ENCODE data around the gene CREBBP.

CREBBP gene

DNA sequence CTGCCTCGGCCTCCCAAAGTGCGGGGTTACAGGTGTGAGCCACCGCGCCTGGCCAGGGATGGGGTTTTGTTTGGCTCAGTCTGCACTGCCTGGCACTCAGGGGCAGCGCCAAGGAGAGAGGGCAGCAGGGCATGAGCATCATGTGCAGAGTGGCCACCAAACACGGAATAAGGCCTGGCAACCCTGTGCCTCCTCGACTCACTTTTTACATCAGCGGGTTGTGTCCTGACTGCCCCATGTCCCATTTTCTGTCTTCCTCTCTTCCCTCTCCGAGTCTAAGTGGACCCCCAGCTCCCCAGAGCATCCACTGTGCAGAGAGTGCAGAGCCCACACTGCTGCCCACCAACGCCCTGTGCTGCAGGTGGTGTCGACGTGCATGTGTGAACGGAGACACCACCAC, 145.0 kb downstream of the CREBBP start:
- no peak for DNase-seq (ENCODE audit: extremely low read depth, low read depth)
- TF ChIP-seq, protein P1, sequence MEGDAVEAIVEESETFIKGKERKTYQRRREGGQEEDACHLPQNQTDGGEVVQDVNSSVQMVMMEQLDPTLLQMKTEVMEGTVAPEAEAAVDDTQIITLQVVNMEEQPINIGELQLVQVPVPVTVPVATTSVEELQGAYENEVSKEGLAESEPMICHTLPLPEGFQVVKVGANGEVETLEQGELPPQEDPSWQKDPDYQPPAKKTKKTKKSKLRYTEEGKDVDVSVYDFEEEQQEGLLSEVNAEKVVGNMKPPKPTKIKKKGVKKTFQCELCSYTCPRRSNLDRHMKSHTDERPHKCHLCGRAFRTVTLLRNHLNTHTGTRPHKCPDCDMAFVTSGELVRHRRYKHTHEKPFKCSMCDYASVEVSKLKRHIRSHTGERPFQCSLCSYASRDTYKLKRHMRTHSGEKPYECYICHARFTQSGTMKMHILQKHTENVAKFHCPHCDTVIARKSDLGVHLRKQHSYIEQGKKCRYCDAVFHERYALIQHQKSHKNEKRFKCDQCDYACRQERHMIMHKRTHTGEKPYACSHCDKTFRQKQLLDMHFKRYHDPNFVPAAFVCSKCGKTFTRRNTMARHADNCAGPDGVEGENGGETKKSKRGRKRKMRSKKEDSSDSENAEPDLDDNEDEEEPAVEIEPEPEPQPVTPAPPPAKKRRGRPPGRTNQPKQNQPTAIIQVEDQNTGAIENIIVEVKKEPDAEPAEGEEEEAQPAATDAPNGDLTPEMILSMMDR (IDR thresholded peaks at IDR 0.05; ENCODE audit: low read depth, low read length, missing control alignments): no peak
- no peak overlapping the region for H3K4me3 ChIP-seq (replicated peaks; ENCODE audit: low read depth, low read length)

DNA sequence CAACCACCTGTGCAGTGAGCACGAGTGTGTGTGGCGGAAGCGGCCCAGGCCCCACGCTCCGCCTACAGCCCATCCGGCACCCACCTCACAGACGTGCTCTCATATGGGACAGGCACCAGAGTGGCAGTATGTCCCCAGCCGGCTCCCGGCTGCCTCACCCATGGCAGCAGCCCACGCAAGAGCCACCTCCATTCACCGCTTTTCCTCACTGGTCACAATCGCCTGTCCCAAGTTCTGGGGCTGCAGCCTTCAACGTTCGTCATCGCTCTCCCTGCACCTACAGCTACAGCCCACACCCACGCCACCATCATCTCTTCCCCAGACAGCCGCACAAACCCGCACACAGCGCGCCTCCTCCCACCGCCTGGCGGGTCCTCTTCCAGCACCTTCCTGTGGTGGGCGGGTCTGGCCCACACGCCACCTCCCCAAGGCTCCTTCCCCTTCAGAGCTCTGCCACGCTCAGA, 145.7 kb downstream of the CREBBP start:
- TF ChIP-seq, protein P1 (IDR thresholded peaks at IDR 0.05; ENCODE audit: low read depth, low read length, missing control alignments): no peak
- no peak overlapping the region for H3K4me3 ChIP-seq (replicated peaks; ENCODE audit: low read depth, low read length)
- no peak for DNase-seq (ENCODE audit: extremely low read depth, low read depth)

DNA sequence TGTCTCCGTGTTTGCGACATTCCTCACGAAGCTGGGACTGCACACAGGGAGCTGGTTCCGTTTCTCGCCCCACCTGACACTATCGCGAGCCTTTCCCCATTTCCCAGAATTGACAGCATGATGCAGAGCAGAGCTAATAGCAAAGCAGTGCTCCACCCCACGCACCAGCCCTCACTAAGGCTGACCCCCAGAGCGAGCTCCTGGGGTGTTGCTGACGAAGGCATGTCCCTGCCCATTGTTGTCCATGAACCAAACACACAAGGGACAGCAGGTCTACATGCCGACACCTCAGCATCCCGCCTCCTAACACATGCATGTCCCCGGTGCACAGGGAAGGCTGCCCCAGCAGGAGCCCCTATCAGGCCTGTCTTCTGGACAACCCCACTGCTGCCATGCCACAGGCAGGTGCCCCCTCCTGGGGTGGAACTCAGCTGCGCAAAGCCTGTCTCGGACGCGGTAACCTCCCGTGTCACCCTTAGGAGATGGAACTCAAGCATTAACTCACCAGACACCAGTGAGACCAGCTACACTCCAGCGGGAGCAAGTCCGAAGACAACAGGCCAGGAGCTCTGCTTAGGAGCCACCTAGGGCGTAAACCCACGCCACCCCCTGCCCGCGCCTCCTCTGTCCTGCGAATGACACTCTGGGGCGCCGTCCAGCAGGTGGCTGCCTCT, 146.3 kb downstream of the CREBBP start:
- DNase-seq (ENCODE audit: extremely low read depth, low read depth): no peak
- H3K4me3 ChIP-seq (replicated peaks; ENCODE audit: low read depth, low read length): no peak overlapping the region
- TF ChIP-seq, protein P1 (IDR thresholded peaks at IDR 0.05; ENCODE audit: low read depth, low read length, missing control alignments): no peak

DNA sequence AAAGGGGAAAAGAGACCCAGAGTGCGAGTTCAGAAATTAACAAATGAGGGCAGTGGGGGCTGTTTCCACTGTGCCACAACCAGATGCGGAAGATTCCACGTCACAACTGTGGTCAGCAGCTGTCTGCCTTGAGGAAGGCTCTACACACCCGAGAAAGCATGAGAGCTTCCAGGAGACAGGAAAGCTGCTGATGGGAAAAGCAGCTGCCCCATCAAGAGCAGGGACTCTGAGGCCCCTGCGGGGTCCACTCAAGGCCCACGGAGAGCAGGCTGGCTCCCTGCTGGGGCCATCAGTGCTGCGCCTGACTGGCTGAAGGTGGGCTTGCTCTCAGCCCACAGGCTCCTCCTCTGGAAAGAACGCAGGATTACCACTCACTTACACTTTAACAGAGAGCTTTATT, 148.3 kb downstream of the CREBBP start:
- TF ChIP-seq, protein P1 (IDR thresholded peaks at IDR 0.05; ENCODE audit: low read depth, low read length, missing control alignments): no peak
- DNase-seq (ENCODE audit: extremely low read depth, low read depth): no peak
- no peak overlapping the region for H3K4me3 ChIP-seq (replicated peaks; ENCODE audit: low read depth, low read length)

DNA sequence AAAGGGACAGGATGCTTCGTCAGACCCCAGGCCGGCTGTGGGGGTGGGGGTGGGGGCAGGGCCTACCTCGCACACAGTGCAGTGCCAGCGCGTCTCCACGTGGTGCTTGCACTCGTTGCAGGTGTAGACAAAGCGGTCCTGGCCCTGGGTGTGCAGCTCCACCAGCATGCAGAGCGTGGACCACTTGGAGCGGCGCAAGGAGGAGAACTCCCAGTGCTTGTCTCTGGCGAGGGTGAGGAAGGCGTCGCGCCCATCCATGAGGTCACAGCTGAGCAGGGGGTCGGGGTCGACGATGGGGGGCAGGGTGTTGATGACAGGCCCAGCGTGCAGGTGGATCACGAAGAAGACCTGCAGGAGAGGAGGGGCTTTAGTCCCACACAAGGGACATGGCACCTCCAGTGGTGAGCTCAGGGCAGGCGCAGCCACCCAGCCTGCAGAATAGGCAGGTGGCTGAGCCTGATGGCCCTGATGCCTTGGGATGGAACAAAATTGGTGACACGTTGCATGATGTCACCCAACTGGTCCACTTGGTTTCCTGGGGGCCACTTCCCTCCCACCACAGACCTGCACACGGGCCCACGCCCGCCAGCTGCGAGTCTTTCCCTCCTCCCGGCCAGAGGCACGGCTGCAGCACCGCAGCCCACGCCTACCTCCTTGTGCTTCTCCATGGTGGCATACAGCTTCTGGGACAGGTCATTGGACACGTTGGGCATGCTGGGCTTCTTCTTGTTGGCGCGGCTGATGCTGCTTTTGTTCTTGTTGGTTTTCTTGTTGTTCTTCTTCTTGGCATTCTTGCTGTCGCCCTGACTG, 149.2 kb downstream of the CREBBP start:
- TF ChIP-seq, protein P1 (IDR thresholded peaks at IDR 0.05; ENCODE audit: low read depth, low read length, missing control alignments): no peak
- no peak for DNase-seq (ENCODE audit: extremely low read depth, low read depth)
- H3K4me3 ChIP-seq (replicated peaks; ENCODE audit: low read depth, low read length): no peak overlapping the region

DNA sequence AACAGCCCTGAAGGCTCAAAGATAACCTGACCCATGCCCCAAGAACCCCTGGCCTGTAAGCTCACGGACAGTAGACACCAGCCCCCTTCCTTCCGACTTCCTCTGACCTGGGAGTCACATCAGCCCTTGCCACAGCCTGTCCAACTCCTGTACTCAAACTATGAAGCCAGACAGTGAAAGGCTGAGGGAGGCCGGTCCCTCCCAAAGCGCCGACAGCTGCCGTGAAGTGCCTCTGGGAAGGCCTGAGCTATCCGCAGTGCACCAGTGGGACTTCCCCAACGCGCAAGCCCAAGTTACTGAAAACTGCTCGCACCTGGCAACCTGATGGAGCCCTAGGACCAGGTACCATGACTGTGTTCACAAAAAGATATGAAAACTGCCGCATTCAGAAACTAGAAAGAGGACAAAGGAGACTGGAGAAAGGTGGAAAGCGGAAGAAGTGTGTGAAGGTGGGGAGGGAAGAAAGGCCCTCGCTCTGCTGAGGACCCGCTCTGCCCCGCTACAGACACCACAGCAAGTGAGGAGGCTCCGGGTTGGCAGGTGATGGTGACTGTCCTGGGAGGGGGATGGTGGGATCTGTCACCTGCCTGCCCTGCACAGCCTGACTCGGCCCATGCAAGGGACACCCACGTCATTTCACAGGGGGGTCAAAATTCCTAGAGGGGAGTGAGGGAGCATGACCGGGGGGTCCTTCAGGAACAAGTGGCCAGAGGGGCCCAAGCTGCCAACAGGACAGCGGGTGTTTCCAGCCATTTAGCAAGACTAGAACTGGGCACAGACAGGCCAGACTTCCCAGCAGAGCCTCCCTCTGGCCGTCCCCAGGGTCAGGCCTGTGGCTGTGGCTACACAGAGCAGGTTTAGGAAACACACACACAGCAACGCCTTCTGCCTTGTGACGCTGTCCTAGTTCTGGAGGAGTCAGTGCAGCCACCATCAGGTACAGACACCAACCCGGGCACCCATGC, 150.1 kb downstream of the CREBBP start:
- H3K4me3 ChIP-seq (replicated peaks; ENCODE audit: low read depth, low read length): no peak overlapping the region
- no peak for DNase-seq (ENCODE audit: extremely low read depth, low read depth)
- TF ChIP-seq, protein P1 (IDR thresholded peaks at IDR 0.05; ENCODE audit: low read depth, low read length, missing control alignments): no peak
